HAP-1 (cell line): ENCODE data around the gene SLC5A10.
"Not testable (repeated sequence)": the region's sequence is repeated elsewhere in the genome, so short reads cannot be mapped to it uniquely, and the experiment has no call there.

Source experiments
- DNase-seq, 2 experiments: peaks; one replicate each; pipeline ENCODE4 v3.0.0-alpha.2; 2016 to 2020; ENCODE audit warnings: low spot score in 2 of 2
- H3K27me3 ChIP-seq: fragments of 250-450 bp; sonication (Bioruptor Pico); 2 replicates; pipeline ENCODE4 v1.5.1; 2020; ENCODE audit warnings: low read depth, mild to moderate bottlenecking, moderate library complexity
- H3K36me3 ChIP-seq: fragments of 250-450 bp; sonication (Bioruptor Pico); replicated peaks from 2 replicates; pipeline ENCODE4 v1.5.1; 2020; ENCODE audit warnings: mild to moderate bottlenecking
- H3K4me1 ChIP-seq: fragments of 250-450 bp; sonication (Bioruptor Pico); 2 replicates; pipeline ENCODE4 v1.5.1; 2020; ENCODE audit warnings: mild to moderate bottlenecking
- H3K4me3 ChIP-seq: fragments of 250-450 bp; sonication (Bioruptor Pico); 2 replicates; pipeline ENCODE4 v1.5.1; 2020; ENCODE audit warnings: mild to moderate bottlenecking, moderate library complexity
- H3K9me3 ChIP-seq: fragments of 250-450 bp; sonication (Bioruptor Pico); 2 replicates; pipeline ENCODE4 v1.5.1; 2020; ENCODE audit warnings: mild to moderate bottlenecking, moderate library complexity
- in situ Hi-C: fragments of 300-500 bp; cut with MboI; formaldehyde crosslinking; loops from 3 replicates; pipeline ENCODE4 v1.14.3; 2020; ENCODE audit warnings: low sequenced_read_pairs, inconsistent platforms, mixed read lengths

Gene SLC5A10

GRCh38 chr17:19037547-19037946 is 85.6 kb downstream of the SLC5A10 start:
- H3K36me3 ChIP-seq, H3K4me1 ChIP-seq, H3K9me3 ChIP-seq, in situ Hi-C loops, DNase-seq, H3K4me3 ChIP-seq, H3K27me3 ChIP-seq: not testable (repeated sequence)

GRCh38 chr17:19038007-19038406 is 86.0 kb downstream of the SLC5A10 start:
- H3K36me3 ChIP-seq, H3K9me3 ChIP-seq, DNase-seq, H3K4me1 ChIP-seq, H3K27me3 ChIP-seq, in situ Hi-C loops, H3K4me3 ChIP-seq: not testable (repeated sequence)

GRCh38 chr17:19038730-19039129 is 86.8 kb downstream of the SLC5A10 start:
- H3K4me1 ChIP-seq, H3K9me3 ChIP-seq, H3K4me3 ChIP-seq, DNase-seq, H3K27me3 ChIP-seq, H3K36me3 ChIP-seq, in situ Hi-C loops: not testable (repeated sequence)

GRCh38 chr17:19040350-19040749 is 88.4 kb downstream of the SLC5A10 start:
- H3K27me3 ChIP-seq, in situ Hi-C loops, H3K4me3 ChIP-seq, H3K9me3 ChIP-seq, H3K36me3 ChIP-seq, DNase-seq, H3K4me1 ChIP-seq: not testable (repeated sequence)

DNA sequence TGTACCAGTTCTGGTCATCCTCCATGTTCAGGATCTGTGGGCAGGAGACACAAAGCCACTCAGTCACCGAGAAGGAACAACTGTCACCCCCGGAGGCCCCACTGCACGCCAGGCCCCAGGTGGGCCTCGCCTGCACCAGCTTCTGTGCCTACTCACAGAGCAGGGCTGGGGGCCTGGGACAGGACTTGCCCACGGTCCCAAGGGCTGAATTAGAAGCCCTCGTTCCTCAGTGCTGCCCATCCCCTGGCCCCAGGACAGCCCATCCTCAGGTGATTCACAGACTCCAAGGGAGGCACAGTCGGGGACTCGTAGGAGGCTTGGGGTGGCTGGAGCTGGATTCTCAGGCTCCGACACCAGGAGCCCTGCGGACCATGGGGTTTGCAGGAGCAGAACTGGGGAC is 89.9 kb downstream of the SLC5A10 start:
- H3K4me3 ChIP-seq, H3K4me1 ChIP-seq, DNase-seq, H3K27me3 ChIP-seq, in situ Hi-C loops, H3K9me3 ChIP-seq, H3K36me3 ChIP-seq: not testable (repeated sequence)

- in situ Hi-C loops = not testable (repeated sequence)
These were observed 90.4 kb downstream of the SLC5A10 start for GRCh38 chr17:19042369-19042768.

GRCh38 chr17:19043032-19043431 is 91.1 kb downstream of the SLC5A10 start:
- in situ Hi-C loops, H3K9me3 ChIP-seq: not testable (repeated sequence)

More at GRCh38 chr17:19042369-19042768, 90.4 kb downstream of the SLC5A10 start:
- H3K27me3 ChIP-seq, H3K9me3 ChIP-seq, H3K36me3 ChIP-seq, H3K4me3 ChIP-seq, DNase-seq, H3K4me1 ChIP-seq: not testable (repeated sequence)

DNA sequence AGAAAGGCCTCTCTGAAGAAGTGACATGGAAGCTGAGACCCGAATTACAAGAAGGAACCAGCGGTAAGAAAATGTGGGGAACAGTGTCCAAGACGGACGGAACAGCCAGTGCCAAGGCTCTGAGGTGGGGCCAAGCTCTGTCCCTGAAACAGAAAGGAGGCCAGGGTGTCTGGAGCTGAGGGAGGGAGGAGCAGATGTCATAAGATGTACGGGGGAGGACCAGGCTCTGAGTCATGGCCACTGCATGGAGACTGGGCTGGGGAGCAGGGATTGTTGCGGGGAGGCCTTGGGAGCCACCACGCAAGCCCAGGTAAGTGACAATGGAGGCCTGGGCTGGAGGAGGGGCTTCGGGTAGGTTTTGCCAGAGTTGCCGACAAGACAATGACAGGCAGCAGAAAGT is 92.7 kb downstream of the SLC5A10 start:
- DNase-seq, H3K9me3 ChIP-seq, H3K4me1 ChIP-seq, H3K27me3 ChIP-seq, in situ Hi-C loops, H3K36me3 ChIP-seq, H3K4me3 ChIP-seq: not testable (repeated sequence)

More at GRCh38 chr17:19043032-19043431, 91.1 kb downstream of the SLC5A10 start:
- not testable (repeated sequence) for H3K36me3 ChIP-seq, H3K4me1 ChIP-seq, DNase-seq, H3K27me3 ChIP-seq, H3K4me3 ChIP-seq

DNA sequence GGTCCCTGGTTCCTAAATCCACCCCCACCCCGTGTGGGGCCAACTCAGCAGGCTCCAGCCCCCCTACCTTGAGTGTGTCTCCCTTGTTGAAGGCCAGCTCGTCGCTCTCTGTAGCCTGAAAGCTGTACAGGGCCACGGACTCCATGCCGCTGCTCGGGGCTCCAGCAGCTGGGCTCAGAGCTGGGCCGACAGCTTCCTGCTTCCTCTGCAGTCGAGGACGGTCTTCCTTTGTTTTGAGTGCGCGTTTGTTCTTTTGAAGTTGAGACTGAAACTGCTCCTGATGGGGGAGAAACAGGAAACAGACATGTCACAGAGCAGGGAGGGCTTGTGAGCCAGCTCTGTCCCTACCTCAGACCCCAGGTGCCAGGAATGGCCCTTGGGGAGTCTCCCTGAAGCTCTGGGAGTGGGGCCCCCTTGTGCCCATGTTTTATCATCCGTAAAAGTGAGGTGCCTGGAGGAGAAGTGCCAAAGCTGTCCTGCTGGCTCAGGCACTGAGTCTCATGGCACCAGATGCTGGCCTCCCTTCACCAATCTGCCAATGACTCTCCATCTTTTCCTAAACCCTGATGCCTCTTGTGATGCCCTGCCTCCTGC is 94.9 kb downstream of the SLC5A10 start, which contains the start of gene GRAP:
TSS of gene GRAP (minus strand) at position 176 of the 594 bp plus-strand sequence. CDS start at position 145, 31 bp downstream.
- H3K36me3 ChIP-seq, H3K4me1 ChIP-seq, H3K27me3 ChIP-seq, H3K9me3 ChIP-seq, H3K4me3 ChIP-seq, in situ Hi-C loops, DNase-seq: not testable (repeated sequence)

DNA sequence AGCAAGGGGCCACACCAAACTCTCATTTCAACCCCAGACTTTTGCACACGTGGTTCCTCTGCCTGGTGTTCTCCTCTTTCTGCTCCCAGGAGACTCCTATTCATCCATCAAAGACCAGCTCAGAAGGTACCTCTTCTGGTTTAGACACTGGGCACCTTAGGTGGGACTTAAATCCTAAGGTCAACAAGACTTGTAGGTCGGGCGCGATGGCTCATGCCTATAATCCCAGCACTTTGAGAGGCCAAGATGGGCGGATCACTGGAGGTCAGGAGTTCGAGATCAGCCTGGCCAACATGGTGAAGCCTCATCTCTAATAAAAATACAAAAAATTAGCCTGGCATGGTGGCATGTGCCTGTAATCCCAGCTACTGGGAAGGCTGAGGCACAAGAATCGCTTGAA is 95.5 kb downstream of the SLC5A10 start:
- H3K36me3 ChIP-seq, in situ Hi-C loops, DNase-seq, H3K27me3 ChIP-seq, H3K9me3 ChIP-seq, H3K4me1 ChIP-seq, H3K4me3 ChIP-seq: not testable (repeated sequence)

DNA sequence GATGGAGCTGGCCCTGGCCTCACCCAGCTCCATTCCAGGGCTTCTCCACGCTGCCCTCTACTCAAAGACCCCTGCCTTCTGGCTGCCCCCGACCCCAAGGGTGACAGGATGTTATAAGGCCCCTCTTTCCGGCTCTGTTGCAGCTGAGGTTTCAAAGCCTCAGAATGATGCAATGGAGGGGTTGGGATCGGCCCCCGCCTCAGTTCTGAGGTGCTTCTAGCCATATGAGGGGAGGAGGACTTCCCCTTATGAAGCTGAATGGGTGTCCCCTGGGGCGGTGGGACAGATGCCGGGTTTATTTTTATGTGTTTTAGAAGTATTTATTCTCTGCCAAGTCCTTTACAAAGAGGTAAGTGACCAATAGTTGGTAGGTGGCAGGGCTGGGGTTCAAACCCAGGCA is 96.9 kb downstream of the SLC5A10 start:
- H3K4me1 ChIP-seq, in situ Hi-C loops, H3K36me3 ChIP-seq, DNase-seq, H3K4me3 ChIP-seq, H3K27me3 ChIP-seq, H3K9me3 ChIP-seq: not testable (repeated sequence)

DNA sequence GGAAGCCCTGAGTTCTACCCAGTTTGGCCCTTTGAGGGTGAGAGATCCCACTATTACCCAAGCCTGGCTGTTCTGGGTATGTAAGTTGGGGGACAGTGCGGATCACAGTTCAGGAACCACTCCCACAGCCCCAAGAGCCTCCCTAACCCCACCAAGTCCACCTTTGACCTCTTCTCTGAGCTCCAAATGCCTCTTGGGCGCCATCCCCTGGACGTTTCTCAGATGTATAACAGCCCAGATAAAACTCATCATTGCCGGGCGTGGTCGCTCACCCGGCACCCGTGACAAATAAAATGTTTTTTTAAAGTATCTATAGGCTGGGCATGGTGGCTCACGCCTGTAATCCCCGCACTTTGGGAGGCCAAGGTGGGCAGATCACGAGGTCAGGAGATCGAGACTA is 103.5 kb downstream of the SLC5A10 start:
- H3K27me3 ChIP-seq, H3K4me1 ChIP-seq, H3K36me3 ChIP-seq, H3K4me3 ChIP-seq, in situ Hi-C loops, H3K9me3 ChIP-seq, DNase-seq: not testable (repeated sequence)

DNA sequence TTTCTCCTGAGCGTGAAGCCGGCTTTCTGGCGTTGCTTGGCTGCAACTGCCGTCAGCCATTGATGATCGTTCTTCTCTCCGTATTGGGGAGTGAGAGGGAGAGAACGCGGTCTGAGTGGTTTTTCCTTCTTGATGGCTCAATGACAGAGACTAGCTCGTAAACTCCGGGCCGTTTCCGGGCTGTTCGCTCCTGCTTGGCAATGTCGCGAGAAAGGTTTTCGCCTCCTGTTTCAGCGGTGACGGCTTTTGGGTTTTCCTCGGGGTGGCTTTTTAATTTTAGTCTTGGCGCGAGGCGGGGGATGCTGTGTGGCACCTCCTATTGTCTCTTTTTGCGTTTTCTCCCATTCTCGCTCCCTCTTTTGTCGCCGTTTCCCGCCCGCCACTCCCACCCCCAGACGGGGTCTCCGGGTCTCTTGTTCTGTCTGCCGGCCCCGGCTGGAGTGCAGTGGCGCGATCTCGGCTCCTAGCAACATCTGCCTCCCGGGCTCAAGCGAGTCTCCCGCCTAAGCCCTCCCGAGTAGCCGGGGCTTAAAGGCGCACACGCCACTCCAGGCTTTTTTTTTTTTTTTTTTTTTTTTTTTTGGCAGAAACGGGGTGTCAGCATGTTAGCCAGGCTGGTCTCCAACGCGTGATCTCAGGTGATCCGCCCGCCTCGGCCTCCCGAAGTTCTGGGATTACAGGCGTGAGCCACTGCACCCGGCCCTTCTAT is 110.2 kb downstream of the SLC5A10 start:
- H3K4me3 ChIP-seq, in situ Hi-C loops, H3K4me1 ChIP-seq, H3K9me3 ChIP-seq, H3K36me3 ChIP-seq, DNase-seq, H3K27me3 ChIP-seq: not testable (repeated sequence)

- H3K4me3 ChIP-seq, H3K27me3 ChIP-seq, H3K4me1 ChIP-seq, H3K36me3 ChIP-seq, in situ Hi-C loops, DNase-seq, H3K9me3 ChIP-seq: not testable (repeated sequence)
These were observed 110.9 kb downstream of the SLC5A10 start for GRCh38 chr17:19062718-19063325.
